ENCODE data around the gene ACYP1.

The ACYP1 gene

DNA sequence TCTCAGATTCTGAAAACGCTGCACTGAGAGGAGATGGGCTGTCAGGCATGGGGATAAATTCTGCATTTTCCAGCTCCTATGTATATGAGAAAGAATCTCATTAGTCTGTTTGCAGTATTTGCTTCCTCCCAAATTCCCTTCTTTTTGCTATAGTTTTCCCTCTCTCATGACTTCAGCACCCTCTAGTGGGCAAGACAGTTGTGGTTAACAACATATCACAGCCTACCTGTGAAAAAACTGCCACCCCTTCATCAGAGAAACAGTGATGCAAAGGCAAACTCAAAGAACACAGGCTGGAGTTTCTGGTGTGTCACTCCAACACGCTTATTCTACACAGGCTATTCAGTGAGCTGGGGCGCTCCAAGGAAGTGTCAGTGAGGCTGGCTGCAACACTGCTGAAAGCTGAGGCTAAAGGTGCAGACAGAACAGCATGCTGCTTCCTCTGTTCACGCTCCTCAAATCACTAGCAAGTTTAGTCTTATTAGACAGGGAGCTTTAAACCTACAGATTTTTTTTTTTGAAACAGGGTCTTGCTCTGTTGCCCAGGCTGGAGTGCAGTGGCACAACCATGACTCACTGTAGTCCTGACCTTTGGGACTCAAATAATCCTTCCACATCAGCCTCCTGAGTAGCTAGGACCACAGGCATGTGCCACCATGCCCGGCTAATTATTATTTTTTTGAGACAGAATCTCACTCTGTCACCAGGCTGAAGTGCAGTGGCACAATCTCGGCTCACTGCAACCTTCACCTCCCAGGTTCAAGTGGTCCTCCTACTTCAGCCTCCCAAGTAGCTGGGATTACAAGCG, 24.9 kb upstream of the ACYP1 start:
- no peak overlapping the region for H3K4me3 Mint-ChIP-seq
- H3K4me1 Mint-ChIP-seq = no peaks in the 10 kb centered on the region
- no peaks in the 10 kb centered on the region for H3K9me3 Mint-ChIP-seq
- DNase-seq = peak; percentile 56
- no peak overlapping the region for H3K27ac Mint-ChIP-seq
- peak; percentile 80 for TF ChIP-seq CTCF (IDR thresholded peaks at IDR 0.05)
- no peaks in the 10 kb centered on the region for H3K27me3 Mint-ChIP-seq (ENCODE audit: low read depth, poor library complexity)
- peaks cover 71% of the 10 kb centered on the region for H3K36me3 Mint-ChIP-seq (ENCODE audit: low read depth)

- TF ChIP-seq CTCF (IDR thresholded peaks at IDR 0.05) = no peak
- Mint-ChIP-seq H3K36me3 (ENCODE audit: low read depth) (peaks cover 72% of the 10 kb centered on the region), H3K4me3 (no peak overlapping the region), H3K9me3 (no peaks in the 10 kb centered on the region), H3K27me3 (ENCODE audit: low read depth, poor library complexity) (no peaks in the 10 kb centered on the region), H3K27ac (no peak overlapping the region), H3K4me1 (no peaks in the 10 kb centered on the region)
- DNase-seq = no peak
Measured at GRCh38 chr14:75088153-75088552, 24.3 kb upstream of the ACYP1 start.

GRCh38 chr14:75084513-75084912, 20.7 kb upstream of the ACYP1 start:
- H3K4me3 Mint-ChIP-seq = no peak overlapping the region
- H3K4me1 Mint-ChIP-seq = no peaks in the 10 kb centered on the region
- TF ChIP-seq CTCF (IDR thresholded peaks at IDR 0.05) = no peak
- no peak overlapping the region for H3K27ac Mint-ChIP-seq
- H3K36me3 Mint-ChIP-seq (ENCODE audit: low read depth) = peaks cover 64% of the 10 kb centered on the region
- no peak for DNase-seq
- no peaks in the 10 kb centered on the region for H3K9me3 Mint-ChIP-seq
- H3K27me3 Mint-ChIP-seq (ENCODE audit: low read depth, poor library complexity) = no peaks in the 10 kb centered on the region

DNA sequence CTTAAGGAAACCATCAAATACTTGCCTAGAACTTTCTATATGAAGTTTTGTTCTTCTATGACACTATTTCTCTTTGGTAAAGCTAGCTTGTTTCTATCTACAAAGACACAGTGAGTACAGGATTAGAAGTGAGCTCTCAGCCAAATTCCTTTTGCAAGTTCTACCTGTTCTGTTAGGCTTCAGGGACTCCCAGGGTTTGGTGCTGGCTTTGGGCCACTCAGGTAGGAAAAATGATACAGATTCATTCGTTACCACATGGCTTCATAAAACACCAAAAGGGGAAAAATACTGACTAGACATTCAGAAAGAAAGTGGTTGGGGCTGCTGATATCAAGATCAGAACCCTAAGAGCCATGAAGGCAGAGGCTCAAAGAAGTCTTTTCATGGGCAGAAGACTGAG, 19.4 kb upstream of the ACYP1 start:
- TF ChIP-seq CTCF (IDR thresholded peaks at IDR 0.05) = no peak

GRCh38 chr14:75081660-75082229, 17.9 kb upstream of the ACYP1 start:
- no peak for TF ChIP-seq CTCF (IDR thresholded peaks at IDR 0.05)
- DNase-seq = no peak
- Mint-ChIP-seq H3K27ac (no peak overlapping the region), H3K4me3 (no peak overlapping the region), H3K4me1 (no peaks in the 10 kb centered on the region), H3K27me3 (ENCODE audit: low read depth, poor library complexity) (no peaks in the 10 kb centered on the region), H3K9me3 (no peaks in the 10 kb centered on the region), H3K36me3 (ENCODE audit: low read depth) (peaks cover 47% of the 10 kb centered on the region)

More for the DNA sequence above, 19.4 kb upstream of the ACYP1 start:
- Mint-ChIP-seq H3K4me1 (no peaks in the 10 kb centered on the region), H3K36me3 (ENCODE audit: low read depth) (peaks cover 58% of the 10 kb centered on the region), H3K27me3 (ENCODE audit: low read depth, poor library complexity) (no peaks in the 10 kb centered on the region), H3K9me3 (no peaks in the 10 kb centered on the region), H3K27ac (no peak overlapping the region), H3K4me3 (no peak overlapping the region)
- no peak for DNase-seq

GRCh38 chr14:75079521-75079920, 15.7 kb upstream of the ACYP1 start:
- TF ChIP-seq CTCF (IDR thresholded peaks at IDR 0.05) = no peak
- DNase-seq = no peak
- no peaks in the 10 kb centered on the region for H3K4me1 Mint-ChIP-seq
- H3K27me3 Mint-ChIP-seq (ENCODE audit: low read depth, poor library complexity) = peaks cover under 1% of the 10 kb centered on the region
- H3K9me3 Mint-ChIP-seq = no peaks in the 10 kb centered on the region
- no peak overlapping the region for H3K27ac Mint-ChIP-seq
- no peak overlapping the region for H3K4me3 Mint-ChIP-seq
- H3K36me3 Mint-ChIP-seq (ENCODE audit: low read depth) = peaks cover 28% of the 10 kb centered on the region

All from nephron progenitor cell (in vitro differentiated cells).